Stimulated activated CD4-positive, alpha-beta T cell treated with anti-CD3 and anti-CD28 coated beads, Interleukin-12 subunit alpha, Interleukin-12 subunit beta, amount 100 ng/mL, for 4 hours (primary cell): ENCODE measurements around the gene PLEKHB2.
A peak's percentile ranks its signal among the peaks of the same experiment; 100 is the strongest.
"Not testable (repeated sequence)": the region's sequence is repeated elsewhere in the genome, so short reads cannot be mapped to it uniquely, and the experiment has no call there.

Source experiments
- DNase-seq: peaks from one replicate; pipeline ENCODE4 v3.0.0-alpha.2; 2020

Gene PLEKHB2, protein sequence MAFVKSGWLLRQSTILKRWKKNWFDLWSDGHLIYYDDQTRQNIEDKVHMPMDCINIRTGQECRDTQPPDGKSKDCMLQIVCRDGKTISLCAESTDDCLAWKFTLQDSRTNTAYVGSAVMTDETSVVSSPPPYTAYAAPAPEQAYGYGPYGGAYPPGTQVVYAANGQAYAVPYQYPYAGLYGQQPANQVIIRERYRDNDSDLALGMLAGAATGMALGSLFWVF

DNA sequence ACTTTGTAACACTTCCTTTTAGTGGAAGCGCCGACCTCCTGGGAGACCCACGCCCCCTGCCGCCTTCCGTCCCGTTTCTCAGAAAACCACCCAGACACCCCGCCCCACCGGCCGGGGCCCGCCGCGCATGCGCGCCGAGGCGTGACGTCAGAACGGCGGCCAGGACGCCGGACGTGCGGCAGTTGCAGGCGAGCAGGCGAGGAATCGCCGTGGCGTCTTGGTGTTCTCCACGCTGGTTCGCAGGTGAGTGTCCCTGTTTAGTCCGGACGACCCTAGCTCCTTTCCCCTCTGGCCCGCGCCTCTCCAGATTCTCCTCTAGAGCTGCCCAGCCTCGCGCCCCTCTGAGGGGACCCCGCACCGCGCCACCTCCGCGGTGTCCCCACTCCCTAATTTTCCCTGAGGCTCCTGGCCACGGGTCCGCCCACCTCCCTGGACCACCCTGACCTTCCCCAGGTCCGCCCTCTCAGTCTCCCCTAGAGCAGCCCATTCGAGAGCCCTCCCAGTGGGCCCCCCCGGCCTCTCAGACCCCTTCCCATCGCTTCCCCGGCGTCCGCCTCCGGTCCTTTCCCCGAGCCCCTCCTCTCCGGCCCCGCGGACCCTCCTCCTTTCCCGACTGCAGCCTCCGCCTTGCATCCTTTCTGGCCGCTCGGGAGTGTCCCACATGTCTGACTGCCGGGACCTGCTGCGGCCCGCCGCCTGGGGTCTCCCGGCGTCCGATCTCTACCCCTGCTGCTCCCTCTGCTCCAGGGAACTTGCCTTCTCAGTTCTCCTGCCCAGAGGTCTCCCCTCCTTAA lies at the start of gene PLEKHB2:
Gene PLEKHB2, plus strand, starts transcription at position 181 of the 794 bp plus-strand sequence. CDS start 15,606 bp downstream, outside the sequence.
- peak; percentile 92 for DNase-seq

DNA sequence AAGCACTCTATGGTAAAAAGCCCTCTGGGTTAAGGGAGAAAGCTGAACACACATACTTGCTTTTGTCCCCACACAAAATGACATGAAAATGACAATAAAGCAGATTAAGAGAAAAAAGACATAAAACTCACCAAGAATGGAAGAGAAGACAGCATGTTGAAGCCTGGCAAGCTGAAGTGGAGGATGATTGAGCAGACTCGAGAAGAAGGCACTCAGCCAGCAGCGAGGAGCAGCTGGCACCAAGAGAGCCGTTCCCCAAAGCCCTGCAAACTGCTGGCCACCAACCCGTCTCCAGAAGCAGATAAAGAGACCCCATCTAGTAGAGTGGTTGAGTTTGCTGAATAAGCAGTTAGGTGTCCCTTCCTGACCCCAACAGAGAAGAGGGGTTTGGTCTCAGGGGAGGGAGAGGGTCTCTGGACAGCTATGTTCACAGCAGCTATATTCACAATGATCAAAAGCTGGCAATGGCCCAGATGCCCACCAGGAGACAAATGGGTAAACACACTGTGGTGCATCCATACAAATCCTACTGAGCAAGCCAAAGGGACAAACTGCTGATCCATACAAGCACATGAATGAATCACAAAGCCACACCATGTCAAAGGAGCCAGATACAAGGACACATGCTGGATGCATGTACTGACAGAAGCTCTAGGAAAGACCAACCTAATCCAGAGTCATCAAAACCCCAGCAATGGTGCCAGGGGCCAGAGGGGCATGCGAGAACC lies 48.8 kb upstream of the PLEKHB2 start:
- DNase-seq, result no peak

DNA sequence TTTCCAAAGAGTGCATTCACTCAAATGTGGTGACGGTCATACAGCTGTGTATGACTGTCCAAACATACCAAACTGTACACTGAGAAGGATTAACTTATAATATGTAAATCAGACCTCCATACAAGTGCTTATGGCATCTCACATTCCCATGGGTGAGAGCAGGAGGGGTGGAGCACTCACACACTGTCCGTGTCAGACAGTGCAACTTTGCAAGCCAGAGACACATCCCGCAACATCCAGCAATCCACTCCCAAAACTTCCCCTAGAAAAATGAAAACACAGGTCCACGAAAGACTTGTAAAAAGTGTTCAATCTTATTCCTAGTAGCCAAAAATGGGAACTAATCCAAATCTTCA lies 48.2 kb upstream of the PLEKHB2 start:
- DNase-seq, result no peak

DNA sequence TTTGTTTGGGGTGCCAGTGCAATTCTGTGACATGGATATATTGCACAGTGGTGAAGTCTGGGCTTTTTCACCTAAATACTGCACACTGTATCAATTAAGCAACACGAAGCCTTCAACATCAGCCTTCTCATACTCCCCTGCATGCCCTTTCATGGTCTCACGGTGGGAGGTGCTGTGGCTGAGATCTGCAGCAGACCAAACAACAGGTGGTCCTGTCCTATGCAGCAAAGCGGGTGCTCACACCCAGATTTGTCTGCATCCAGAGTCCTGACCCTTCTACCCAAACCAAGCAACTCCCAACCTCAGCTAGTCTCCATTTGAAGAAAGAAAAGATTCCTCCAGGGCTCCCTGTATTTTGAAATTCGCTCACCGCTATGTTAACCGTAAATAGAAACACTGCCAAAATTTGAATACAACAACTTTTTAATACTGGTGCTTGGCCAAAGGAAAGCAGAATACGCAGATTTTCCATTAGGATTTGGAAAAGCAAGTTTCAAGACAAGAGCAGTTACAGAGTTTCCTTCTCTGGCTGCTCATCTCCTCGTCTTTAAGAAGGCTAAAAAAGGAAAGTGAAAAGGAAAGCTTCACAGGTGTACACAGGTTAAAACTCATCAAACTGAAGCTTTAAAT lies 46.8 kb upstream of the PLEKHB2 start:
- no peak for DNase-seq

DNA sequence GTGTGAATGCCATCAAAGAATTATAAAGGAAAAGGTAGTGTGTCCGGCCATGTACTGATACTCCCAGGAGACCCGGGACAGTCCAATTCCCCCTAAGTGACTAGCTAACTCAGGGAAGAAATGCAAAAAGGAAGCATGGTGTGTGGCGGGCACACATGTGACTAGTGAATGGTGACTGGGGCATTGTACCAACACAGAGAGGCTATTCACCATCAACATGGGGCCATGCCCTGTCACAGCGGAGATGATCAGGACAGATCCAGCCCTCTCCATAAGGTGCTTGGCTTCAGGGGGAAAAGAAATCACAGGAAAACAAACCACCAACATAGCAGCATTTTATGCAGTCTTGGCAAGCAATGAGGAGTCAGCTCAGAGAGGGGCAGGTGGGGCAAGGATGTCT lies 46.2 kb upstream of the PLEKHB2 start:
- no peak for DNase-seq

DNA sequence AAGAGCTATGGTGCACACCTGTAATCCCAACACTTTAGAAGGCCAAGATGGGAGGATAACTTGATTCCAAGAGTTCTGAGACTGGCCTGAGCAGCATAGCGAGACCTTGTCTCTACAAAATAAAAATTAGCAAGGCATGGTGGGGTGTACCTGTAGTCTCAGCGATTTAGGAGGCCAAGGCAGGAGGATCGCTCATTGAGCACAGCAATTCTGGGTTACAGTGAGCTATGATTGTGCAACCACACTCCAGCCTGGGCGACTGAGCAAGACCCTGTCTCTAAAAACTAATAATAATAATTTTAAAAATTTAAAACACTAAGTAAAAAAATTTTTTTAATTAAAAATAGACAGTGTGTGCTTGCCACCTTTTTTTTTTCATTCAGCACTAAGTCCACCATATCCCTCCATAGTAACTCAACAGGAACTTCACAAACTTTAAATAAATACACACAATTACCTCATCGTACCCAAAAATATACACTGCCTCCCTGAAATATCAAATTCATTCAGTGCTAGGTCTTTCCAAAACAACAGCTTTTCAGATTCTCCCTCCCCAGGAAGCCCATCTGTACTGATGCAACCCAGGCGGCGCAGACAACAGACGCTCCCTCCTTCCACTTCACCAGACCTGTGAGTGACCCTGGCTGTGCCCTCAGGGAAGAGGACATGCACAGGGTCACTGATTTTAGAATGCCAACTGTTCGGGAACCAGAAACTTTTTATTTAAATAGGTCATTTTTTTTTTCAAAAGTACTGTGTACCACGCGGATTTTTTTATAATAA lies 41.4 kb upstream of the PLEKHB2 start:
- no peak for DNase-seq

DNA sequence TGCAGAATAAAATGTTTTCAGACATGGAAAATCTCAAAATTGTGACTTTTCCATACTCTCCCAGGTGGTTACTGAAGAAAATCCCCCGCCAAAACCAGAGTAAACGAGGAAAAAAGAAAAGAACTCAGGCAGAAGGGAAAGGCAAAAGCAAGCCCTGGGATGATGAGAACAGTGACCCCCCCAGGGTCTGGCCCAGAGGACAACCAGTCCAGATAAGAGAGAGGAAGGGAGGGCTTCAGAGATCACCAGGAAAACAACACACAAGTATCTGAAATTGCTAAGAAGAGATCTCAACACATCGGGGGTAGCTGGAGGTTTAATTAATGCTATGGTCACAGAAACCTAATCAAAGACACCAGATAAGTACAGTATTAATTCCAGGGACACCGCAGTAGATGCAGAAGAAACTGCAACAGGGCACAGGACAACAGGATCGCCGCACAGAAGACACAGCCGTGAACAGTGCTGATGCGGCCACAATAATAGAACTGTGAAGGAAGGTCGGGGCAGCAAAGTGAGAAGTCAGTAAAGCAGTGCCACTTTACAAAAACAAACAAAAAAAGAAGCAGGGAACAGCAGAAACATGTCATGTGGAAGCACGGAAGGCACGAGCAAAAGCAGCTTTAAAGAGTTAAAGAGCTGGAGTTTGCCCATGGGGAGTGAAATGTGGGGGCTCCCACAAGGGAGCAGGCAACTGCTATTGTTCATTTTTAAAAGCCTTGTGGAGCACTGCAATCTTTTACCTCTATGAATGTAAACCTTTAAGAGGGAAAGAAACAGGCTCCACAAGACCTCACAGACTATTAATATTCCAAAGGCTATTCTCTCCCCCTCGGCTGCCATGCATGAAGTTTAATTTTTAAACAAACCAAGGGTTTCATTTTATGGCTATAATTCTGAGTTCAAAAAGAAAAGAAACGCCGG lies 40.3 kb upstream of the PLEKHB2 start:
- DNase-seq, result no peak

DNA sequence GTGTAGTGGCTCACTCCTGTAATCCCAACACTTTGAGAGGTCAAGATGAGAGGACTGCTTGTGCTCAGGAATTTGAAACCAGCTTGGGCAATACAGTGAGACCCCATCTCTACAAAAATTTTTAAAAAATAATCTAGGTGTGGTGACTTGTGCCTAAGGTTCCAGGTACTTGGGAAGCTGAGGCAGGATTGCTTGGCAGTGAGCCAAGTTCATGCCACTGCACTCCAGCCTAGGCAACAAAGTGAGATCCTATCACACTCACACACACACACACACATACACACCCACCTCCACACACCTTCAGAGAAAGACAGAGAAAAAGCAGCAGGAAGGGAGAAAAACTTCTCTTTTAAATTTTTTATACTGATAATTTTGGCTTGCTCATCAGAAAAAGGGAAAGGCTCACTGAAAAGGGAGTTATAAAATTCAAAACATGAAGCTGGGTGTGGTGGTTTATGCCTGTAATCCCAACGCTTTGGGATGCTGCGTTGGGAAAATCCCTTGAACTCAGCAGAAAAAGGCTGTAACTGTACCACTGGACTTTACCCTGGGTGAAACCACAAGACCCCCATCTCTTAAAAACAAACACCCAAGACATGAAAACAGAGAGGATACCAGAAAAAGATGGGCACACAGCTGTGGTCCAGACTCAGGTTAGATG lies 37.5 kb upstream of the PLEKHB2 start:
- no peak for DNase-seq

DNA sequence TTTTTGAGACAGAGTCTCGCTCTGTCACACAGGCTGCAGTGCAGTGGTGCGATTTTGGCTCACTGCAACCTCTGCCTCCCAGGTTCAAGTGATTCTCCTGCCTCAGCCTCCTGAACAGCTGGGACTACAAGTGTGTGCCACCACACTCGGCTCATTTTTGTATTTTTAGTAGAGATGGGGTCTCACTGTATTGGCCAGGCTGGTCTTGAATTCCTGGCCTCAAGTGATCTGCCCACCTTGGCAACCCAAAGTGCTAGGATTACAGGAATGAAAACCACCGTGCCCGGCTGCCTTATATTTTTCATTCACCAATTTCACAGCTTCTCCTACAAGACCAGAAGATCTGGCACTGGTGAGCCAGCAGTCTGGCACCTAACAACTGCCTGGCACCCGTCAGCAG lies 37.0 kb upstream of the PLEKHB2 start:
- DNase-seq, result not testable (repeated sequence)

DNA sequence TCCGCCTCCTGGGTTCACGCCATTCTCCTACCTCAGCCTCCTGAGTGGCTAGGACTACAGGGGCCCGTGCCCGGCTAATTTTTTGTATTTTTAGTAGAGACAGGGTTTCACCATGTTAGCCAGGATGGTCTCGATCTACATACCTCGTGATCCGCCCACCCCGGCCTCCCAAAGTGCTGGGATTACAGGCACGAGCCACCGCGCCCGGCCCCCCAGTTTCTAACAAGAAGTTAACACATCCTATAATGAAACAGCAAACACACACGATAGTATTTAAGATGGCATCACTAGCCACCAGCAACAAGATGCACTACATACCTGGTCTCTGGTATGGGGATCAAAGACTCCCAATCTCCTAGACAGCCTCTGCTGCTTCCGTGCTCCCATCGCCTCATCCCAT lies 29.6 kb upstream of the PLEKHB2 start:
- not testable (repeated sequence) for DNase-seq

DNA sequence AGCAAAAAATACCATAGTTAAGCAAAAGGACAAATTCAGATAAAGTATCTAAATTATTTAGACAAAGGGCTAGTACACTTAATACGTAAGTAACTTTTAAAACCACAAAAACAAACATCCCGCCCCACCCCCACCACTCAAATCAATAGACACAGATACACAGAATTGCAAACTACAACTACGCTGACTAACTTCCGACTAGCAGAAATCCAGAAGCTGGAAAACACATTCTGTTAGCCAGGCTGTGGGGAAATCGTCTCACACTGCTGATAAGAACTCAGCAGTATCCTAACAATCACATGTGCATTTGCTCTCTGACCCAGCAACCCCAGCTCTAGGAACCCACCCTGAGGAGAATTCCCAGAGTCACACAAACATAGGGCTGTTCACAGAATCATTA lies 28.4 kb upstream of the PLEKHB2 start:
- no peak for DNase-seq

DNA sequence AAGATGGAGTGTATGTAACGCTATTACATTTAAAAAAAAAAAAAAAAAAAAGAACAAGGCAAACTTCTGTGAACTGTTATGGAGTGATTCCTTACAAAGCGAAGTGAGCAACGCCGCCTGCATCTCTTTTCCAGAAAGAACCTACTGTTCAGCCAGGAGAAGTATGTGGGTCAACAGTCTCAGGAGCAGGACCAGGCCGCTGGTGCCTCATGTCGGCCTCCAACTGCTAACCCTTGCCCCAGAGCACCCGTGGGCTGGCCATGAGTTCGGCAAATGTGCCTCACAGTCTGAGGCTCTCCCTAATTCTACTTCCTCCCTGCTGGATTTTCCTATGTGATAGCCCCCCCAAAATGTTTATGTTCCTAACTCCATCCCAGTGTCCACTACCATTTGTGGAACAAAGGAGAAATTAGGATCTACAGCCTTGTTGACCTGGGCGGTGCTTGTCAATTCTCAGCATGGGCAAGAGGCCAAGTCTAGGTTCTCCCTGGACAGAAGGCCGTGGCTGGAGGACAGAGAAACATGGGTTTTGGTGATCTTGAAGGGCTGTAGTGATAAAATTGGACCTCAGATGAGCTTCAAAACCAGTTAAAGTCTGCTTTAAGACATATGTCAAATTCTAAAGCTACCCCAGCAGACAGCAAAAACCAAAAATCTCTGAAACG lies 27.8 kb upstream of the PLEKHB2 start:
- DNase-seq, result no peak

DNA sequence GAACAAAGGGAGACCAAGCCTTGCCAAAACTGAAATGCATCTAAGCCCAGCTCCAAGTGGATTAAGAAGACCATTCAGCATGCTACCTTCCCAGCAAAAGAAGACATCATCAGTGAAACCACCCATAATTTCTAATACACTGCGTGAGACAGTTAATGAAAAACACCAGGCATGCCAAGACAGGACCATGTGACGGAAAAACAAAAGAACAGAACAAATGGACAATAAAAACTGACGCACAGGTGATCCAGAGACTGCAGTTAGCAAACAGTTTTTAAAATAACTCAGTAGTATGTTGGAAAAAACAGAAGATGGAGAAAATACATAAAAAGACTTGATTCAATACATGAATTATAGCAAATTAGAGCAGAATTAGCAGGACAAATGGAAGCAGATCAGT lies 27.2 kb upstream of the PLEKHB2 start:
- no peak for DNase-seq

DNA sequence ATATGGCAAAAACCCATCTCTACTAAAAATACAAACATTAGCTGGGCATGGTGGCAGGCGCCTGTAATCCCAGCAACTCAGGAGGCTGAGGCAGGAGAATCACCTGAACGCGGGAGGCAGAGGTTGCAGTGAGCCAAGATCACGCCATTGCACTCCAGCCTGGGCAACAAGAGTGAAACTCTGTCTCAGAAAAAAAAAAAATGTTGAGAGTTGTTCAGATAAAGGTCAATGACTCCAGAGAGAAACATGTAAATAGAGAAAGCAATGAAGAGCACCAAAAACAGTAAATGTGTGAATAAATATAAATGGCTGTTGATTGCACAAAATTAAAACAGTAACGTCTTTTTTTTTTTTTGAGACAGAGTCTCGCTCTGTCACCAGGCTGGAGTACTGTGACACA lies 25.2 kb upstream of the PLEKHB2 start:
- DNase-seq, result not testable (repeated sequence)

DNA sequence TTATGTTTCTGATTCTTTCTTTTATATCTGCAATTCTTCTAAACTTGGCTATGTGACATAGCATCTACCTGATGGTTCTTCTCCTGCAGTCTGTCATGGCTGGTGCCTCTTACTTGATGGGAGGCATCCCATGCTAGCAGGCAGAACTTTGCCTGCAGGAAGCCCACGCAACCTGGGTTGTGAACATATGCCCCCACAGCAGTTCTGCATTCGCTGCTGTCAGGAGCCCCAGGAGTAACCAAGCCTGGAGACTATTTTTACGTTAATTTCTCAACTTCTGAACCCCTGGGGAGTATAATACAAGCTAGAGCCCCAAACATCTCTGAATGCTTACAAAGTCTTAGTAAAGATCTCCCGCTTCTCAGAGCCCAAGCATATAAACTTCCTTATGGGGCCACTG lies 23.9 kb upstream of the PLEKHB2 start:
- DNase-seq, result no peak

DNA sequence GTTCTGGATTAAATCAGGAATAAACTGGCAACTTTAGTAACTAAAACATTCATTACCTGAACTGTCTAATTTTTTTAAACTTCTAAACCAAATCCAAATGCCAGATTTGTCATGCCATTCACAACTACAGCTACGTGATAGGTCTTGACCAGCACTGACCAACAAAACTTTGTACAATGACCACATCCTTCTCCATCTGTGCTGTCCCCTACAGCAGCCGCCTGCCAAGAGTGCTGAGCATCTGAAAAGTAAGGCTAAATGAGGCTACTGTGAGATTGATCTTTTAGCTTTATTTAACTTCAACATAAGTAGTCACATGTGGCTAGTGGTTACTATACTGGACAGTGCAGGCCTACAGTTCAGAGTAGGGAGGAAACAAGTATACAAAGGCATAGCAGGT lies 19.5 kb upstream of the PLEKHB2 start:
- no peak for DNase-seq

DNA sequence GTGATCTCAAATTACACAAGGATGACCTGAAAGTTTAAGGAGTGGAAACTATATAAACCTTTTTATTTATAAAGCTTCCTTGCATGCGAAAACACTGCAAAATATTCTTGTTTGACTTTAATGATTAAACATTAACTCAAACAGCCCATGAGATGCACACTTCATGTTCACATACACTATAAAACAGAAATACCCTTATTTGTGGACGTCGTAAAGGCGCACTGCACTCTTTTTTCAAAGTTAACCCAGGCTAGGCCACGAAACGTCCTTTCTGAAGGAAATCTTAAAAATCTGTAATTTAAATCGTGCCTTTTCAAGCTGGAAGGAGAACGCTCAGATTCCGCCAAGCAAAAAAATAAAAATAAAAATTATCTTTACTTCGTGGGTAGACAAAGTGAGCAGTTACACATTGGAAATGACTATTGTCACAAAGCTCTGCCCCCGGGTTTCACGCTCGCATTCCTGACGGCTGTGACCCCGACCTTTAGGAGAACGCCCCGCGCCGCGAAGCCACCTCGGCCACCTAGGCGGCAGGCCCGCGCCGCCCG lies 12.6 kb upstream of the PLEKHB2 start:
- no peak for DNase-seq

DNA sequence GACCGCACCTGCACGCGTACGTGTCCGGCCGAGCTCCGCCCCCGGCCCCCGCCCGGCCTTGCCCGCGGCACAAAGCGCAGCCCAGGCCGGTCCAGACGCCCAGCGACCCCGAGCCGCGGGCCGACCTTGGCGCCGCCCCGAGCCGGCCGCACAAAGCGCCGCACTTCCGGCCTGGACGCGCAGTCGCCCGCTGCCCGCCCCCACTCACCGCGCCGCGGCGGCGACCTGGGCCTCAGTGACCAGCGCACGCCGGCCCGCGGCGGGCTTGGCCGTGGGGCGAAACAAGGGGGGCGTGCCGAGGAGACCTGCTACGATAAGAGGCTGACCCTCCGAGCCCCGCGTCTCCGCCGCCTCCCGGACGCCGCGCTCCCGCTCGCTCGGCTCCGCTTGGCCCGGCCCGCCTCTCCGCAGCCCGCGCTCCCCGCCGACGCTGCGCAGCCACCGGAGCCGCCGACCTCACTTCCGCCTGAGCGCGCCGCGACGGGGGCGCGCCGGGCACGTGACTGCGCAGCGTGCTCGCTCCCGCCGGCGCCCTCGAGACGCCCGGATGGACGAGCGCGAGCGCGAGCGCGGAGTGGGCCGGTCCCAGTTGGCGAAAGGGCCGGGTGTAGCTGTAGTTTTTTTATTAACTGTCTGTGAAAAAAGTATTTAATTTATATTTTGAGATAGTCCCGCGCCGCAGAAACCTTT lies 12.0 kb upstream of the PLEKHB2 start, which contains the start of gene FAM168B:
Gene FAM168B, minus strand, starts transcription at position 455 of the 690 bp plus-strand sequence. CDS start 10,814 bp downstream, outside the sequence.
- peak; percentile 85 for DNase-seq
